Activated T-cell treated with anti-CD3 and anti-CD28 coated beads, Interleukin-2, amount 50 U/mL, for 72 hours (primary cell): ENCODE measurements around the gene SLC37A4. TPM values are rescaled to one million over a fixed set of nuclear protein-coding genes. Genes with fewer than 3 reads are reported as not detected.
A peak's percentile ranks its signal among the peaks of the same experiment; 100 is the strongest.
"Not testable (repeated sequence)": the region's sequence is repeated elsewhere in the genome, so short reads cannot be mapped to it uniquely, and the experiment has no call there.

Experiments
- ATAC-seq, 2 donors: fragments of 150-1000 bp; cut with Tn5 transposase; replicated peaks in 1 of 2; 2 replicates each; pipeline ENCODE4 v1.10.0; 2021; ENCODE audit warnings: moderate library complexity in 2 of 2, mild to moderate bottlenecking in 1 of 2
- DNase-seq, 2 donors: peaks; one replicate each; pipeline ENCODE4 v3.0.0; 2021 to 2022; ENCODE audit warnings: mixed read lengths in 1 of 2
- H3K27ac Mint-ChIP-seq: one replicate; pipeline ENCODE4 v1.8.0; 2022; ENCODE audit warnings: mild to moderate bottlenecking, moderate library complexity, mixed read lengths
- H3K27me3 Mint-ChIP-seq: one replicate; pipeline ENCODE4 v1.8.0; 2022; ENCODE audit warnings: low read depth, mixed read lengths
- H3K36me3 Mint-ChIP-seq, 2 donors: one replicate each; pipeline ENCODE4 v1.8.0; 2022; ENCODE audit warnings: mixed read lengths in 2 of 2, mild to moderate bottlenecking in 1 of 2; ENCODE audit not compliant: insufficient read depth in 2 of 2
- H3K4me1 Mint-ChIP-seq: one replicate; pipeline ENCODE4 v1.8.0; 2022; ENCODE audit warnings: low read depth, mixed read lengths
- H3K4me3 Mint-ChIP-seq, 2 donors: one replicate each; pipeline ENCODE4 v1.8.0; 2022; ENCODE audit warnings: mild to moderate bottlenecking in 2 of 2, mixed read lengths in 2 of 2, moderate library complexity in 2 of 2
- H3K9me3 Mint-ChIP-seq, 2 donors: one replicate each; pipeline ENCODE4 v1.8.0; 2022; ENCODE audit warnings: mixed read lengths in 2 of 2
- total RNA-seq, 2 donors: library from RNA; stranded (reverse); gene quantifications; one replicate each; pipeline ENCODE4 v1.2.3, GENCODE V29; 2022

SLC37A4 gene
- total RNA-seq, 2 donors from 2014 or later, result 35.8 to 41.4 TPM

DNA sequence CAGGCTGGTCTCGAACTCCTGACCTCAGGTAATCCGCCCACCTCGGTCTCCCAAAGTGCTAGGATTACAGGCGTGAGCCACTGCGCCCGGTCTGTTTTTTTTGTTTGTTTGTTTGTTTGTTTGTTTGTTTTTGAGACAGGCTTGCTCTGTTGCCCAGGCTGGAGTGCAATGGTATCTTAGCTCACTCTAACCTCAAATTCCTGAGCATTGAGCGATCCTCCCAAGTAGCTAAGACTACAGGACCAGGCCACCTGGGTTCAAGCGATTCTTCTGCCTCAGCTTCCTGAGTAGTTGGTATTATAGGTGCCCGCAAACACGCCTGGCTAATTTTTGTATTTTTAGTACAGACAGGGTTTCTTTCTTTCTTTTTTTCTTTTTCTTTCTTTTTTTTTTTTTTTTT, 2.7 kb upstream of the SLC37A4 start:
- ATAC-seq, H3K27me3 Mint-ChIP-seq, H3K36me3 Mint-ChIP-seq, H3K27ac Mint-ChIP-seq, H3K4me3 Mint-ChIP-seq, DNase-seq, H3K9me3 Mint-ChIP-seq: not testable (repeated sequence)
- H3K4me1 Mint-ChIP-seq, result peaks cover 21% of the 10 kb centered on the region

DNA sequence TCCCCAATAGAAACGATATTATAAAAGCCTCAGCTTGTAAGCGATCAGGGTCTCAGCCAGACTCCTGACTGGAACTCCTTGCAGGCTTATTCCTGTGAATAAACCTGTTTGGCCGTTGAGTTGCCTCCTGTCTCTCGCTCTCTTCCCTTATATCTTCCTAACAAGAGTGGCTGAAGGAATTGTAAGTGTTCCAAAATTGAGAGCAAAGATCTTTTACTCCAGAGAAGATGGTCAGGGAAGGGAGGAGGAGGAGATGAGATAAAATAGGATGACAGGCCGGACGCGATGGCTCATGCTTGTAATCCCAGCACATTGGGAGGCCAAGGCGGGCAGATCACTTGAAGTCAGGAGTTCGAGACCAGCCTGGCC, 1.2 kb upstream of the SLC37A4 start:
- ATAC-seq (no peak), DNase-seq (no peak)
- H3K4me3 Mint-ChIP-seq, result no peak overlapping the region
- H3K27me3 Mint-ChIP-seq, result no peaks in the 10 kb centered on the region
- peaks cover 21% of the 10 kb centered on the region for H3K4me1 Mint-ChIP-seq
- H3K36me3 Mint-ChIP-seq, result no peaks in the 10 kb centered on the region
- H3K9me3 Mint-ChIP-seq, result no peaks in the 10 kb centered on the region
- H3K27ac Mint-ChIP-seq, result no peak overlapping the region

GRCh38 chr11:119030029-119030328, 698 bp downstream of the SLC37A4 start:
- Mint-ChIP-seq H3K4me3 (peak overlapping the region; percentile 83 to 85), H3K27me3 (no peaks in the 10 kb centered on the region), H3K4me1 (peaks cover 28% of the 10 kb centered on the region), H3K27ac (no peak overlapping the region), H3K9me3 (no peaks in the 10 kb centered on the region), H3K36me3 (peaks cover 3 to 8% of the 10 kb centered on the region in 2 donors)
- peak in 1 of 2 donors; percentile 6 for ATAC-seq
- no peak for DNase-seq

DNA sequence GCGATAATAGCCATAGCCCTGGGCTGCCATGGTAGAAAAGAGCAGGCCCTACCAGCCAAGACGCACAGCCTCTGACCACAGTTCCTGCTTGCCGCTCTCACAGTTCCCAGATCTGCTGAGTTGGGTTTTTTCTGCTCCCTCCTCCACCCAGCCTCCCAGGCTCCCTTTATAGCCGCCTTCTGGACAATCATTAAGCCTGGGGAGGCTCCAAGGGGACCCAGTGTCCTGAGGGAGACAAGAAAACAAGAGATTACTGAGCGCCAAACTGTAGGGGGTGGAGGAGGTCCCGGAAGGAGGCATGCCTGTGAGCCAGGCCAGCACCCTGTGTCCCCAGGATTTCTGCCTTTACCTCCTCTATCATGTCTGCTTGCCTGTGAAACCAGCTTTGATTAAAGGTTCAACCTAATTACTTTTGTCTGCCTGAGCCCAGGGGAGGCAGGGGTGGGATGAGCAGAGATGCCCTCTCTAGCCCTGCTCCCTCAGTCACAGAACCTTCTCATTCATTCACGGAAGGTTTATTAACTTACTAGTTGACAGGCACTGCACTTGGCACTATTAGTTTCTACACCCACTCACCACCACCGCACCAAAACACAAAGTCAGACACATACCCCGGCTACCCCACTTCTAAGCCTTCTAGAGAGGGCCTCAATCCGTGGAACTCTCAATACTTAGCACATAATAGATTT, 1.2 kb downstream of the SLC37A4 start:
- DNase-seq, result peak; percentile 29 to 35

DNA sequence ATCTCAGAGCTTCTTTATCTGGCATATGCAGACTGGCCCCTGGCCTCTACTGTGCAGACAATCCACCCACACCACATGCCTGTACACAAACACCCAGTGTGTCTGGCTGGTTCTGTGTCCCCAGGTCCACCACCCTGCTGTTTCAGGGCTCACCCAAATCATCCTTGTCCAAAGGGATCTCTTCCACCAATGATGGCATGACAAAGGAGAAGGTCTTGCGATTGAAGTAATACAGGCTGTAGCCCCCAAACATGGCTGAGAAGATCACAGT, 1.7 kb downstream of the SLC37A4 start:
- Mint-ChIP-seq H3K36me3 (peaks cover 5 to 8% of the 10 kb centered on the region in 2 donors), H3K9me3 (no peaks in the 10 kb centered on the region), H3K4me3 (peak overlapping the region; percentile 83 to 85), H3K27me3 (no peaks in the 10 kb centered on the region), H3K4me1 (peaks cover 38% of the 10 kb centered on the region), H3K27ac (peak overlapping the region; percentile 9)
- DNase-seq, result no peak
- ATAC-seq, result no peak

More for the DNA sequence above, 1.2 kb downstream of the SLC37A4 start:
- Mint-ChIP-seq H3K36me3 (peaks cover 3 to 8% of the 10 kb centered on the region in 2 donors), H3K27me3 (no peaks in the 10 kb centered on the region), H3K4me3 (peak overlapping the region; percentile 83 to 85), H3K4me1 (peaks cover 33% of the 10 kb centered on the region), H3K27ac (peak overlapping the region; percentile 9), H3K9me3 (no peaks in the 10 kb centered on the region)
- peak; percentile 7 to 12 for ATAC-seq

GRCh38 chr11:119028346-119029068, 2.2 kb downstream of the SLC37A4 start:
- ATAC-seq (no peak), DNase-seq (no peak)
- Mint-ChIP-seq H3K9me3 (no peaks in the 10 kb centered on the region), H3K27me3 (no peaks in the 10 kb centered on the region), H3K36me3 (peaks cover 6 to 10% of the 10 kb centered on the region in 2 donors), H3K4me1 (peaks cover 43% of the 10 kb centered on the region), H3K4me3 (peak overlapping the region; percentile 83 to 85), H3K27ac (peak overlapping the region; percentile 9)

GRCh38 chr11:119027561-119028345, 2.9 kb downstream of the SLC37A4 start:
- no peak overlapping the region for H3K27ac Mint-ChIP-seq

GRCh38 chr11:119026970-119027369, 3.7 kb downstream of the SLC37A4 start:
- ATAC-seq (no peak), DNase-seq (no peak)
- H3K27me3 Mint-ChIP-seq, result no peaks in the 10 kb centered on the region
- H3K9me3 Mint-ChIP-seq, result no peaks in the 10 kb centered on the region
- peaks cover 50% of the 10 kb centered on the region for H3K4me1 Mint-ChIP-seq
- no peak overlapping the region for H3K27ac Mint-ChIP-seq
- H3K36me3 Mint-ChIP-seq, result peaks cover 7 to 16% of the 10 kb centered on the region in 2 donors
- no peak overlapping the region for H3K4me3 Mint-ChIP-seq

More at GRCh38 chr11:119027561-119028345, 2.9 kb downstream of the SLC37A4 start:
- H3K27me3 Mint-ChIP-seq, result no peaks in the 10 kb centered on the region
- H3K36me3 Mint-ChIP-seq, result peaks cover 7 to 12% of the 10 kb centered on the region in 2 donors
- peaks cover 50% of the 10 kb centered on the region for H3K4me1 Mint-ChIP-seq
- no peak overlapping the region for H3K4me3 Mint-ChIP-seq
- no peaks in the 10 kb centered on the region for H3K9me3 Mint-ChIP-seq
- no peak for ATAC-seq
- DNase-seq, result no peak

DNA sequence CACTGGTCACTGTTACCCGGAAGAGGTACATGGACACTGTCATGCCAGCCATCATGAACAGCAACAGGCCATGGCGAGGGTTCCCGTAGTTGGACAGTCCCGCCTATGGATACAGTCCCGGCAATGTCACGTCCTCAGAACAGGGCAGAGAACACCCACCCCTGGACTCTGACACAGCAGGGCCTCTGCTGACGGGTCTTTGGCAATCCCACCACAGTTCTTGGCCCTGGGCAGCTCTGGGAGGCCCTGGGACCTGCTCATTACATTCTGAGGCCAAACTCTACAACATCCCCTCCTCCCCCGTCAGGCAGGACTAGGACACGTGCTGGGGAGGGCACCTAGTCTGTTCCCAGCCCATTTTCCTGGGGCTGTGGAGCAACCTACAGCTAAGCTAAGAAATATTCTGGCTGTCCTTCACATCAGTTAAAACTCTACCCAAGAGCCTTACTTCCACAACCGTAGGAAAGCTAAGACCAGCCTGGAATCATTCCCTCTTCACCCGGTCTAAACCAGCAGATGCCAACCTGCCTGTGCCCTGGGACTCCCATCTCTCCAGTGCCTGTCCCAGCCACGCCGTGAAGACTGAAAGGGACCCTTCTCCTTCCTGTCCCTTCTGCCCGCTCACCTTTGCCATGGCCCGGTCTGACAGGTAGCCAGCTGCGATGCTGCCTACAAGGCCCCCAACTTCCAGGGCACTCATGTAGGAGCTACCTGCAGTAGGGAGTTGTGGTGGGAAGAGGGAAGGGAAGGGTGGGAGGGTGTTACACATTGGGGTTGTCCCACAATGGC, 4.5 kb downstream of the SLC37A4 start:
- Mint-ChIP-seq H3K9me3 (no peaks in the 10 kb centered on the region), H3K4me3 (no peak overlapping the region), H3K36me3 (peaks cover 7 to 20% of the 10 kb centered on the region in 2 donors), H3K27ac (no peak overlapping the region), H3K4me1 (peaks cover 53% of the 10 kb centered on the region), H3K27me3 (no peaks in the 10 kb centered on the region)
- ATAC-seq, result no peak
- DNase-seq, result no peak

- H3K4me1 Mint-ChIP-seq, result peaks cover 57% of the 10 kb centered on the region
- no peak overlapping the region for H3K4me3 Mint-ChIP-seq
- DNase-seq, result no peak
- peak overlapping the region; percentile 49 for H3K27ac Mint-ChIP-seq
- H3K9me3 Mint-ChIP-seq, result no peaks in the 10 kb centered on the region
- ATAC-seq, result no peak
- peaks cover 7 to 20% of the 10 kb centered on the region in 2 donors for H3K36me3 Mint-ChIP-seq
- H3K27me3 Mint-ChIP-seq, result no peaks in the 10 kb centered on the region
Measured at GRCh38 chr11:119025541-119025940, 5.1 kb downstream of the SLC37A4 start.

DNA sequence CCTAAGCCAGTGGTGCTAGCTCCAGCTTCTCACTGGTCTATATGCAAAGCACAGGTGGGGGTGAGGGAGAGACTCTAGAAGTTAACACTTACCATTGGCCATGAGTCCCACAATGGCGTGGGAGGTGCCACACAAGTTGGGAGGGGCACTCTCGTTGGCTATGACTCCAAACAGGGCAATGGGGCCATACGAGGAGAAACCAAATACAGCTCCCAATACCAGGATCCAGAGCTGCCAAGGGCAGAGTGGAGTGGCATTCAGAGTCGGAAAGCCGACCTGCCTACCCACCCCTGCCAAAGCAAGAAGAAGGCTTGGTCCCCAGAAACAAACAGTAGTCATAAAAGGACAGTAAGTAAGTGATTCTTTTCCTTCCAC, 5.6 kb downstream of the SLC37A4 start:
- Mint-ChIP-seq H3K27ac (peak overlapping the region; percentile 49), H3K36me3 (peaks cover 7 to 20% of the 10 kb centered on the region in 2 donors), H3K27me3 (no peaks in the 10 kb centered on the region), H3K4me1 (peaks cover 61% of the 10 kb centered on the region), H3K9me3 (no peaks in the 10 kb centered on the region), H3K4me3 (no peak overlapping the region)
- DNase-seq (no peak), ATAC-seq (no peak)

DNA sequence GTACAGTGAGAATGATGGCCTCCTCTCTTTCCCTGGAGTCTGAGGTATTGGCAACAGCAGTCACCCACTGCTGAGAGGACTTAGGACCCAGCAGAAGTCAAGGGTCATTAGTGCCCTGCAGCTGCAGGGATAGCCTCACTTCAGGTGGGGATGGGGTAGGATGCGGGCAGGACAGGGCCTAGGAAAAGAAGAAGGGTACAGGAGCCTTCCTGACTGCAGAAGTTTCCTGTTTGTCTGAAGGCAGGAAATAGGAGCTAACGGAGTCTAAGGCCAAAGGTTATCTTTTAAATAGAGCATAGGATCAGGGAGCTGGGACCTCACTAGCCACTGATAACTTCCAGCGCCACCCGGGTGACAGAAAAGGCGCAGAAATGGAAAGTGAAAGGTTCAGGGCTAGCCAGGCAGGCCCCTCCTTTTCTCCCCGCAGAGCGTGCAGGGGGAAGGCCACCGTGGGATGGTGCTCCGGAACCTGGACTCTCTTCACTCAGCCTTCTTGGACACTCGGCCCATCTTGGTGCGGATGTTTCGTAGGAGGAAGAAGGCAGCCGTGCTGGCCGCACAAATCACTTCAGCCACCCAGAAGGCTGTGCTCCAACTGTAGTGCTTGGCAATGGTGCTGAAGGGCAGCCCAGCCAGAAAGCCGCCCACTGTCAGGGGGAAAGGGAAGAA, 6.1 kb downstream of the SLC37A4 start:
- ATAC-seq (no peak), DNase-seq (no peak)
- Mint-ChIP-seq H3K27me3 (no peaks in the 10 kb centered on the region), H3K27ac (peak overlapping the region; percentile 73), H3K4me3 (no peak overlapping the region), H3K9me3 (no peaks in the 10 kb centered on the region), H3K36me3 (peaks cover 9 to 22% of the 10 kb centered on the region in 2 donors), H3K4me1 (peaks cover 61% of the 10 kb centered on the region)
